ENCODE measurements around the gene CTAG1B.
"Not testable (repeated sequence)": the region's sequence is repeated elsewhere in the genome, so short reads cannot be mapped to it uniquely, and the experiment has no call there.

The CTAG1B gene

GRCh38 chrX:154590415-154590814, 28.7 kb downstream of the CTAG1B start:
- DNase-seq (ENCODE audit: low read depth in 1 of 2, low spot score in 1 of 2): not testable (repeated sequence)

- not testable (repeated sequence) for DNase-seq (ENCODE audit: low read depth in 1 of 2, low spot score in 1 of 2)
These were observed 34.4 kb downstream of the CTAG1B start, which contains the start of gene CTAG1A for GRCh38 chrX:154584585-154585183. Gene CTAG1A, plus strand, starts transcription at chrX:154585133. Its CDS starts 74 bp downstream, at chrX:154585207.

GRCh38 chrX:154582994-154583393, 36.1 kb downstream of the CTAG1B start:
- DNase-seq (ENCODE audit: low read depth in 1 of 2, low spot score in 1 of 2): not testable (repeated sequence)

- not testable (repeated sequence) for DNase-seq (ENCODE audit: low read depth in 1 of 2, low spot score in 1 of 2)
These were observed 44.0 kb downstream of the CTAG1B start for GRCh38 chrX:154575076-154575475.

- not testable (repeated sequence) for DNase-seq (ENCODE audit: low read depth in 1 of 2, low spot score in 1 of 2)
These were observed 46.0 kb downstream of the CTAG1B start for GRCh38 chrX:154573061-154573460.

- not testable (repeated sequence) for DNase-seq (ENCODE audit: low read depth in 1 of 2, low spot score in 1 of 2)
These were observed 48.7 kb downstream of the CTAG1B start for GRCh38 chrX:154570361-154570760.
